Neural progenitor cell (in vitro differentiated cells): ENCODE data around the gene CPO. TPM values are rescaled to one million over a fixed set of nuclear protein-coding genes. Genes with fewer than 3 reads are reported as not detected.

Source experiments
- DNase-seq: peaks from one replicate; pipeline ENCODE4 v3.0.0-alpha.2; 2016; ENCODE audit warnings: low spot score
- H2AFZ ChIP-seq: fragments of 200-600 bp; sonication (generic); replicated peaks from 2 replicates; pipeline ENCODE4 v1.6.1; 2016; ENCODE audit warnings: antibody characterized with exemption
- H3F3A ChIP-seq: fragments of 200-600 bp; sonication (generic); 2 replicates; pipeline ENCODE4 v1.6.1; 2016; ENCODE audit warnings: antibody characterized with exemption, low read depth
- H3K27ac ChIP-seq: fragments of 200-600 bp; sonication (generic); 2 replicates; pipeline ENCODE4 v1.5.1; 2016; ENCODE audit warnings: mild to moderate bottlenecking
- H3K27me3 ChIP-seq: fragments of 200-600 bp; sonication (generic); 2 replicates; pipeline ENCODE4 v1.6.1; 2016; ENCODE audit warnings: mild to moderate bottlenecking, moderate library complexity
- H3K36me3 ChIP-seq: fragments of 200-600 bp; sonication (generic); 2 replicates; pipeline ENCODE4 v1.5.1; 2016
- H3K4me1 ChIP-seq: fragments of 200-600 bp; sonication (generic); 2 replicates; pipeline ENCODE4 v1.6.1; 2016; ENCODE audit warnings: mixed run types
- H3K4me2 ChIP-seq: fragments of 200-600 bp; sonication (generic); 2 replicates; pipeline ENCODE4 v1.6.1; 2016
- H3K4me3 ChIP-seq: fragments of 200-600 bp; sonication (generic); 2 replicates; pipeline ENCODE4 v1.5.1; 2016
- H3K79me2 ChIP-seq: fragments of 200-600 bp; sonication (generic); 2 replicates; pipeline ENCODE4 v1.6.1; 2016; ENCODE audit warnings: low read depth
- H3K9ac ChIP-seq: fragments of 200-600 bp; sonication (generic); 2 replicates; pipeline ENCODE4 v1.6.1; 2016
- H3K9me3 ChIP-seq: fragments of 200-600 bp; sonication (generic); 2 replicates; pipeline ENCODE4 v1.5.1; 2016; ENCODE audit warnings: low read depth
- H4K20me1 ChIP-seq: fragments of 200-600 bp; sonication (generic); 2 replicates; pipeline ENCODE4 v1.6.1; 2016; ENCODE audit warnings: low read depth
- H3K27ac Mint-ChIP-seq: 3 replicates; pipeline ENCODE4 v1.8.0; 2021; ENCODE audit warnings: mixed read lengths
- H3K27me3 Mint-ChIP-seq: 2 replicates; pipeline ENCODE4 v1.8.0; 2022; ENCODE audit warnings: low read depth, mild to moderate bottlenecking, inconsistent platforms, moderate library complexity, mixed read lengths; ENCODE audit not compliant: insufficient read depth
- H3K36me3 Mint-ChIP-seq: 3 replicates; pipeline ENCODE4 v1.8.0; 2021; ENCODE audit warnings: mixed read lengths
- H3K4me1 Mint-ChIP-seq: 3 replicates; pipeline ENCODE4 v1.8.0; 2021; ENCODE audit warnings: mixed read lengths
- H3K4me3 Mint-ChIP-seq: 3 replicates; pipeline ENCODE4 v1.8.0; 2021; ENCODE audit warnings: mild to moderate bottlenecking, moderate library complexity, mixed read lengths
- H3K9me3 Mint-ChIP-seq: 3 replicates; pipeline ENCODE4 v1.8.0; 2020; ENCODE audit warnings: mixed read lengths
- EZH2 ChIP-seq: fragments of 200-600 bp; sonication (generic); IDR thresholded peaks from 2 replicates; pipeline ENCODE4 v1.6.1; 2017; ENCODE audit warnings: antibody characterized with exemption, mild to moderate bottlenecking, moderate library complexity
- EZH2phosphoT487 ChIP-seq: fragments of 200-600 bp; sonication (generic); IDR thresholded peaks from 2 replicates; pipeline ENCODE4 v1.6.1; 2017; ENCODE audit warnings: antibody characterized with exemption
- total RNA-seq: library from RNA; depleted of rRNA; stranded (reverse); fragments of >200 nt; gene quantifications from 2 replicates; pipeline ENCODE4 v1.2.3, GENCODE V29; 2015; ENCODE audit warnings: low replicate concordance
- TF ChIP-seq, protein P1 (sequence below): fragments of 200-600 bp; sonication (generic); IDR thresholded peaks from 2 replicates; pipeline ENCODE4 v1.5.1; 2017; ENCODE audit warnings: antibody characterized with exemption, mild to moderate bottlenecking

CPO gene
- total RNA-seq, 1 donor from 2014 or later, result not detected

DNA sequence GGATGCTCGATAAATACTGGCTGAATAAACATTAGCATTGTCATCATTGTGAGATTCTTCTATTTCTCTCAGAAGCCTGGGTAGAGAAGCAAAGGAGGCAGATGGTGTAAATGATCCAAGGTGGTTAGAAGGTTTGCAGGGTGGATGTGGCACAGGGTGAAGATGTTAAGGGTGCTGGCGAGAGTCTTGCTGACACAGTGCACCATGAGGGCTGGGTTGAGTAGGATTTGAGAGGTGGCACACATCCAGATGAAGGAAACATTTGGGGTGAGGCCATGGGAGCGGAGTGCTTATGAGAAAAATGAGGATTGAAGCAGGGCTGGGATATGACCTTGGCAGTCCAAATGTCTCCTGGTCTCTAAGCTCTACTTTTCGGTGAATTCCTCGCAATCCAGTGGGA is 17.8 kb upstream of the CPO start:
- no peaks in the 10 kb centered on the region for H3K9me3 ChIP-seq
- peaks cover 5% of the 10 kb centered on the region for H3K4me1 Mint-ChIP-seq
- no peak for DNase-seq
- H3K27me3 ChIP-seq, result no peaks in the 10 kb centered on the region
- H3K9me3 Mint-ChIP-seq, result no peaks in the 10 kb centered on the region
- H3K4me3 ChIP-seq, result no peak overlapping the region
- no peaks in the 10 kb centered on the region for H3K4me1 ChIP-seq
- peaks cover 5% of the 10 kb centered on the region for H3K27me3 Mint-ChIP-seq
- H3K4me2 ChIP-seq, result no peak overlapping the region
- no peaks in the 10 kb centered on the region for H3K36me3 ChIP-seq
- H3K27ac Mint-ChIP-seq, result no peak overlapping the region
- TF ChIP-seq EZH2phosphoT487 (no peak), EZH2 (no peak)
- TF ChIP-seq, protein P1, sequence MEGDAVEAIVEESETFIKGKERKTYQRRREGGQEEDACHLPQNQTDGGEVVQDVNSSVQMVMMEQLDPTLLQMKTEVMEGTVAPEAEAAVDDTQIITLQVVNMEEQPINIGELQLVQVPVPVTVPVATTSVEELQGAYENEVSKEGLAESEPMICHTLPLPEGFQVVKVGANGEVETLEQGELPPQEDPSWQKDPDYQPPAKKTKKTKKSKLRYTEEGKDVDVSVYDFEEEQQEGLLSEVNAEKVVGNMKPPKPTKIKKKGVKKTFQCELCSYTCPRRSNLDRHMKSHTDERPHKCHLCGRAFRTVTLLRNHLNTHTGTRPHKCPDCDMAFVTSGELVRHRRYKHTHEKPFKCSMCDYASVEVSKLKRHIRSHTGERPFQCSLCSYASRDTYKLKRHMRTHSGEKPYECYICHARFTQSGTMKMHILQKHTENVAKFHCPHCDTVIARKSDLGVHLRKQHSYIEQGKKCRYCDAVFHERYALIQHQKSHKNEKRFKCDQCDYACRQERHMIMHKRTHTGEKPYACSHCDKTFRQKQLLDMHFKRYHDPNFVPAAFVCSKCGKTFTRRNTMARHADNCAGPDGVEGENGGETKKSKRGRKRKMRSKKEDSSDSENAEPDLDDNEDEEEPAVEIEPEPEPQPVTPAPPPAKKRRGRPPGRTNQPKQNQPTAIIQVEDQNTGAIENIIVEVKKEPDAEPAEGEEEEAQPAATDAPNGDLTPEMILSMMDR, result no peak
- no peaks in the 10 kb centered on the region for H3F3A ChIP-seq
- H3K4me3 Mint-ChIP-seq, result no peak overlapping the region
- H3K36me3 Mint-ChIP-seq, result no peaks in the 10 kb centered on the region
- H3K9ac ChIP-seq, result no peak overlapping the region
- H2AFZ ChIP-seq, result no peak overlapping the region
- no peaks in the 10 kb centered on the region for H3K79me2 ChIP-seq
- no peaks in the 10 kb centered on the region for H4K20me1 ChIP-seq
- H3K27ac ChIP-seq, result no peak overlapping the region

DNA sequence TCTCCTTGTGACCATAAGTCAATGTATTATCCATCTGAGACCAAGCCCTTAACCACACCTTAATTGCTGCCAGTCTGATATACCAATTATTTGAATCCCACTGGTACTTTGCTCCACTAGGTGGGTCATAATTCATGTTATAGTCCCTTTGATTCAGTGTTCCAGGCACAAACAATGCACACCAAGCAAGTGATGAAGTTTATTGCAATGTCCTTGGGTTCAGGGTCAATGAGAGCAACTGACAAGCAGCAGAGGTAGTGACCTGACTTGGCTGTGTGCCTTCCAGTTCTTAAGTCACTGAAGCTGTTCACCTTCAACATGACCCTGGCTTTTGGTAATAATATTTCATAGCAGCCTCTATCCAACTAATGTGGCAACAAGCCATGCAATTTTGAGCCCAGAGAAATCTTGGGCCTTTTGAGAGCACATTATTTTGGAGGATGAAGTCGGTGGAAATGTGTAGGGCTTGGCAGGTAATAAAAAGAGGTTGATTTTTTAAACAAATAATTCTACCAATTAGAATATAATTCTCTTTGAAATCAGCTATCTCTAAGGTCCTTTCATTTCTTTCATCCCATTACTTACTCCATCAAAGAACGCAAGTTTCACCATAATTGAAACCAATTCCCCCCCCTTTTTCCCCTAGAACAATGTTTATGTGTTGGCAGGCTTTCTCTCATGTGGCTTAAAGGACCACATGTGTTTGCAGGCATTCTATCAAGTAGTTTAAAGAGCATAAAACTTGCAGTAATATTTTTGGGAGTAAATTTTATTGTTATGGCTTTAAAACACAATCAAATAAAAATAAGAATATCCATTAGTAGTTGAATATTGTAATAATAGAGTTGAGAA is 3.1 kb upstream of the CPO start:
- peaks cover 5% of the 10 kb centered on the region for H3K4me1 Mint-ChIP-seq
- H3K27me3 Mint-ChIP-seq, result no peaks in the 10 kb centered on the region

DNA sequence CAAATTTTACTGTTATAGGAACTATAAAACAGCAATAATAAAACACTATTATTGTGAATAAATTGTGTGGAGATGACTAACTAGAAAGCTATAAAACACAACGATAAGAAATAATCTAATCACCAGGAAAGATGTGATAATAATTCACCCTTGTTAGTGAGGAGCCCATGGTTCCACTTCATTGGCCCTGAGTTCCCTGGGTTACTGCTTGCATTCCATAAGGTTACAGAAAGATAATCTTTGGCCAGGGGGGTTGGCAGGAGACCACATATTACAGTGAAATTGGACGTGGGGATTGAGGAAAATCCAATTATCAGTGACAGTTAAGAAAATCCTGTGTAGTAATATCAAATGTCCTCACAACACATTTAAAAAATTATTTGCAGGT is 2.5 kb upstream of the CPO start:
- Mint-ChIP-seq H3K27ac (no peak overlapping the region), H3K4me3 (no peak overlapping the region), H3K36me3 (no peaks in the 10 kb centered on the region), H3K4me1 (peaks cover 5% of the 10 kb centered on the region), H3K9me3 (no peaks in the 10 kb centered on the region), H3K27me3 (no peaks in the 10 kb centered on the region)
- Histone ChIP-seq H3K4me3 (no peak overlapping the region), H3K9ac (no peak overlapping the region), H4K20me1 (no peaks in the 10 kb centered on the region), H3K27me3 (no peaks in the 10 kb centered on the region), H3K79me2 (no peaks in the 10 kb centered on the region), H3F3A (no peaks in the 10 kb centered on the region), H3K27ac (no peak overlapping the region), H3K9me3 (no peaks in the 10 kb centered on the region), H2AFZ (no peak overlapping the region), H3K4me1 (no peaks in the 10 kb centered on the region), H3K36me3 (no peaks in the 10 kb centered on the region), H3K4me2 (no peak overlapping the region)
- no peak for DNase-seq
- TF ChIP-seq EZH2phosphoT487 (no peak), EZH2 (no peak)
- TF ChIP-seq, protein P1, result no peak

More for the DNA sequence above, 3.1 kb upstream of the CPO start:
- Histone ChIP-seq H3F3A (no peaks in the 10 kb centered on the region), H3K4me2 (no peak overlapping the region), H3K9me3 (no peaks in the 10 kb centered on the region), H3K9ac (no peak overlapping the region), H3K36me3 (no peaks in the 10 kb centered on the region), H3K27me3 (no peaks in the 10 kb centered on the region), H3K4me1 (no peaks in the 10 kb centered on the region), H3K4me3 (no peak overlapping the region), H2AFZ (no peak overlapping the region), H4K20me1 (no peaks in the 10 kb centered on the region), H3K27ac (no peak overlapping the region), H3K79me2 (no peaks in the 10 kb centered on the region)
- no peaks in the 10 kb centered on the region for H3K36me3 Mint-ChIP-seq
- peaks cover 4% of the 10 kb centered on the region for H3K9me3 Mint-ChIP-seq
- DNase-seq, result no peak
- TF ChIP-seq, protein P1, result no peak
- TF ChIP-seq EZH2phosphoT487, result no peak
- TF ChIP-seq EZH2, result no peak
- no peak overlapping the region for H3K27ac Mint-ChIP-seq
- no peak overlapping the region for H3K4me3 Mint-ChIP-seq
